ENCODE data around the gene EVC. TPM values are rescaled to one million over a fixed set of nuclear protein-coding genes. Genes with fewer than 3 reads are reported as not detected.

EVC gene
- total and polyA plus RNA-seq, 8 donors, result 18.8 to 36.2 (median 31.3) TPM

DNA sequence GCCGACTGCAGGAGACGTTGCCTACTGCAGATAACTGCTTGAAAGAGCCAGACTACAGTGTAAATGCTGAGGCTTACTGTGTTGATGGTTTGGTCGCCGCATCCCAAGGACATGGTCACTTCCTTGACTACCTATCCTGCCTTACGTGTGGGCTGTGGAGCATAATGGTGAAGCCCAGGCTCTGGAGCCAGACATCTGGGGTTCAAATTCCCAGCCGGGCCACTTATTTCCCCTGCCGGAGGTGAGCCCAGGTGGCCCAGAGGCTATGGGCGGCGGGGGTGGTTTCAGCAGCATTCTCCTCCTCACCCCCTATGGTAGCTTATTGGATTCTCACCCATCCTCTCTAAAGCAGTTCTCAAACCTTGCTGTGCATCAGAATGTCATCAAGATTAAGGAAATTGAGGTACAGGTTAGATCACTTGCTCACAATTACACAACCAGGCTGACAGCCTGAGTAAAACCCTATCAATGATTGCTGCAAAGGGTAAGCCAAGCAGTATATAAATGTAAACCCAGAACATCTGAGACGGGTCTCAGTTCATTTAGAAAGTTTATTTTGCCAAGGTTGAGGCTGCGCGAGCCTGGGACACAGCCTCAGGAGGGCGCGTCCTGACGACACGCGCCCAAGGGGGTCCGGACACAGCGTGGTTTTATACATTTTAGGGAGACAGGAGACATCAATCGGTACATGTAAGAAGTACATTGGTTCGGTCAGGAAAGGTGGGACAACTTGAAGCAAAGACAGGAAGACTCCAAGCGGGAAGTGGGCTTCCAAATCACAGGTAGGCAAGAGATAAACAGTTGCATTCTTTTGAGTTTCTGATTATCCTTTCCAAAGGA, 48.5 kb downstream of the EVC start:
- TF ChIP-seq, protein P1, sequence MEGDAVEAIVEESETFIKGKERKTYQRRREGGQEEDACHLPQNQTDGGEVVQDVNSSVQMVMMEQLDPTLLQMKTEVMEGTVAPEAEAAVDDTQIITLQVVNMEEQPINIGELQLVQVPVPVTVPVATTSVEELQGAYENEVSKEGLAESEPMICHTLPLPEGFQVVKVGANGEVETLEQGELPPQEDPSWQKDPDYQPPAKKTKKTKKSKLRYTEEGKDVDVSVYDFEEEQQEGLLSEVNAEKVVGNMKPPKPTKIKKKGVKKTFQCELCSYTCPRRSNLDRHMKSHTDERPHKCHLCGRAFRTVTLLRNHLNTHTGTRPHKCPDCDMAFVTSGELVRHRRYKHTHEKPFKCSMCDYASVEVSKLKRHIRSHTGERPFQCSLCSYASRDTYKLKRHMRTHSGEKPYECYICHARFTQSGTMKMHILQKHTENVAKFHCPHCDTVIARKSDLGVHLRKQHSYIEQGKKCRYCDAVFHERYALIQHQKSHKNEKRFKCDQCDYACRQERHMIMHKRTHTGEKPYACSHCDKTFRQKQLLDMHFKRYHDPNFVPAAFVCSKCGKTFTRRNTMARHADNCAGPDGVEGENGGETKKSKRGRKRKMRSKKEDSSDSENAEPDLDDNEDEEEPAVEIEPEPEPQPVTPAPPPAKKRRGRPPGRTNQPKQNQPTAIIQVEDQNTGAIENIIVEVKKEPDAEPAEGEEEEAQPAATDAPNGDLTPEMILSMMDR (IDR thresholded peaks at IDR 0.05), result no peak
- ATAC-seq (no peak), DNase-seq (no peak)
- intact Hi-C loops (cut with DNase I), result no loop called here
- Histone ChIP-seq H3K27ac (no peak overlapping the region), H3K9me3 (no peaks in the 10 kb centered on the region), H3K36me3 (peaks cover 0 to 27% of the 10 kb centered on the region in 2 donors), H3K4me1 (no peaks in the 10 kb centered on the region), H3K4me3 (no peak overlapping the region), H3K27me3 (no peaks in the 10 kb centered on the region)

DNA sequence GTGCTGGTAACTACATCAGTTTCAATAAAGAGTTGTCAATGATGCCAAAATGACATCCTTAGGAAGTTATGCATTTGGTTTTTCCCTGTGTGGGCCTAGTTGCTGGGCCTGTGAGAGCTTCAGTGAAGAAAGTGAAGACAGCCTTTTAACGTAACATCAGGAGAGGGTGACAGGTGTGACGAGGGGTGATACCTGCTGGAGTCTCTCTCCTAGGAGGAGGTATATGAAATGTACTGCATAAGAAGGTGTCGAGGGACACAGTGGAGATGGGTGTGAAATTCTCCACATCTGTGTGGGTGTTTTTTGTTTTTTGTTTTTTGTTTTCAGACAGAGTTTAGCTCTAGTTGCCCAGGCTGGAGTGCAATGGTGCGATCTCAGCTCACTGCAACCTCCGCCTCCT, 49.2 kb downstream of the EVC start:
- Histone ChIP-seq H3K27ac (no peak overlapping the region), H3K4me3 (no peak overlapping the region), H3K4me1 (no peaks in the 10 kb centered on the region), H3K27me3 (no peaks in the 10 kb centered on the region), H3K9me3 (no peaks in the 10 kb centered on the region), H3K36me3 (peaks cover 0 to 21% of the 10 kb centered on the region in 2 donors)
- intact Hi-C loops (cut with DNase I), result no loop called here
- no peak for DNase-seq
- TF ChIP-seq, protein P1 (IDR thresholded peaks at IDR 0.05), result no peak
- ATAC-seq, result no peak

DNA sequence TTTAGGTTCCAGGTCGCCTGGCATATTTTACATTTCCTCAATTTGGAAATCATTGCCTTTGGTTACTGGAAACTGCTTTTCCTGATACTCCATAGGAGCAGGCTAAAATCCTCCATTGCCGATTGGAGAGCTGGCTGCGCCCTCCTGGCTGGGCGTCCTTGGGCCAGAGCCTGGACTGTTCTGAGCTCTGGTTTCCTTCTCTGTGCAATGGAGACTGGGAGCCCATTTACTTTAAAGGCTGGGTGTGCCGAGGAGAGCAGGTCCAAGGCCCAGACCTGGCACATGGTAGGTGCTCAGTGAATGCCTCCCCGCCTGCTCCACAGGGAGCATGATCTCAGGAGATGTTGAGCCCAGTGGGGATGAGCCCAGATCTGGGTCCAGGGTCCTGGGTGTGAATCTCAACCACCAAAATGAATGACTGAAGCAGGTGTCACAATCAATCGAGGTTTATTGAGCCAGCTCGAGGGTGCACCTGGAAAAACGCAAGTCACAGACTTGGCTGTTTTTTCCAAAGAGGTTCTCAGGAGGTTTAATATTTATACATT, 50.0 kb downstream of the EVC start:
- DNase-seq, result no peak
- Histone ChIP-seq H3K4me3 (no peak overlapping the region), H3K36me3 (peaks cover 0 to 21% of the 10 kb centered on the region in 2 donors), H3K27me3 (no peaks in the 10 kb centered on the region), H3K9me3 (no peaks in the 10 kb centered on the region), H3K27ac (no peak overlapping the region), H3K4me1 (no peaks in the 10 kb centered on the region)
- intact Hi-C loops (cut with DNase I), result no loop called here
- TF ChIP-seq, protein P1 (IDR thresholded peaks at IDR 0.05), result no peak
- ATAC-seq, result no peak

DNA sequence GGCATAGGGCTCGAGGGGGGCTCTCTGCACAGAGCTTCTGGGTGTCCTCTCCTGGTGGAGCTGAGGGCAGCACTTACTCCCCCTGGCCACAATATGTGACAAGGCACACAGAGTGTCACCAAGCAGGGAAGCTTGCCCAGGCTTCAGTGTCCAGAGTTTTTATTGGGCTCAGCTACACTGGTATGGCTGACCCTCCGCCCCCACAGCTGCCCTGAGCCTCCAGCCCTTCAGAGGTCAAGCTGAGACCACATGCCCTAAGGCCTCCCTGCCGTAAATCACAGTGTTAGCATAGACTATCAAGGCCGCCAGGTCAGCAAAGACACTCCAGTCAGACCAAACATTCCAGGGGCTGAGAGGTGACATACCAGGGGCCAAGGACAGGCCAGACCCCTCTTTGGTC, 59.0 kb downstream of the EVC start:
- H3K9me3 ChIP-seq, result peaks cover 0 to 11% of the 10 kb centered on the region in 2 donors
- no peaks in the 10 kb centered on the region for H3K27me3 ChIP-seq
- intact Hi-C loops (cut with DNase I), result no loop called here
- ATAC-seq (no peak), DNase-seq (no peak)
- peaks cover 0 to 6% of the 10 kb centered on the region in 2 donors for H3K36me3 ChIP-seq
- H3K4me3 ChIP-seq, result no peak overlapping the region
- TF ChIP-seq, protein P1 (IDR thresholded peaks at IDR 0.05), result no peak
- no peaks in the 10 kb centered on the region for H3K4me1 ChIP-seq
- H3K27ac ChIP-seq, result no peak overlapping the region

- no peak for ATAC-seq
- H3K4me3 ChIP-seq, result no peak overlapping the region
- H3K27me3 ChIP-seq, result no peaks in the 10 kb centered on the region
- peaks cover 0 to 13% of the 10 kb centered on the region in 2 donors for H3K36me3 ChIP-seq
- TF ChIP-seq, protein P1 (IDR thresholded peaks at IDR 0.05), result no peak
- DNase-seq, result no peak
- no peaks in the 10 kb centered on the region for H3K4me1 ChIP-seq
- intact Hi-C loops (cut with DNase I), result no loop called here
- peaks cover 0 to 29% of the 10 kb centered on the region in 2 donors for H3K9me3 ChIP-seq
- H3K27ac ChIP-seq, result no peak overlapping the region
Measured at GRCh38 chr4:5772528-5773270, 61.7 kb downstream of the EVC start.

Data from left lung (tissue), 10 donors.